LHCN-M2 (cell line): ENCODE measurements around the gene MAGEA10. TPM values are rescaled to one million over a fixed set of nuclear protein-coding genes. Genes with fewer than 3 reads are reported as not detected.
"Not testable (repeated sequence)": the region's sequence is repeated elsewhere in the genome, so short reads cannot be mapped to it uniquely, and the experiment has no call there.

ENCODE experiments used
- DNase-seq: peaks from one replicate; pipeline ENCODE4 v3.0.0-alpha.2; 2012; ENCODE audit warnings: low read depth
- polyA plus RNA-seq: library from polyadenylated mRNA; unstranded; fragments of >200 nt; gene quantifications from one replicate; pipeline ENCODE4 v1.2.1, GENCODE V29; 2012; ENCODE audit warnings: missing spikeins
- total RNA-seq: library from RNA; depleted of rRNA; stranded (reverse); fragments of >200 nt; gene quantifications from 2 replicates; pipeline ENCODE4 v1.2.3, GENCODE V29; 2014; rRNA removed

The MAGEA10 gene
- not detected in 2 replicates for total RNA-seq
- polyA plus RNA-seq, result not detected

DNA sequence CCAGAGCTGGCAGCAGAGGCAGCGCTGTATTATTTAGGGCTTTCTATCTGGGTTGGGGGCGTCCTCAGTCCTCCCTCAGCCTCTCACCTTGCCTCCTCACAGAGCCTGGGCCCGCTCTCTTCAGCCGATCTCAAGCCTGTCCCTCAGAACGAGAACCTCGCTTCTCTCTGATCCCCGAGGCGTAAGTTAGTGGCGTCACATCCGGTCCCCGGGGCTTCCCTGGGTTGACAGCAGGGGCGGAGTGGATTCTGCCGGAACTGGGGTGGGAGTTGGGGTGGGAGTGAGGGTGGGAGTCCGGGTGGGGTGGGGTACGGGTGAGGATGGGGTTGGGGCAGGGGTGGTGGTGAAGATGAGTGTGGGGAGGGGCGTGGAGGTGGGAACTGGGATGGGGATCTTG lies at the start of gene MAGEA10:
TSS of gene MAGEA10 (minus strand) at position 190 of the 397 bp plus-strand sequence. CDS start 2,957 bp downstream, outside the sequence.
- DNase-seq, result no peak

DNA sequence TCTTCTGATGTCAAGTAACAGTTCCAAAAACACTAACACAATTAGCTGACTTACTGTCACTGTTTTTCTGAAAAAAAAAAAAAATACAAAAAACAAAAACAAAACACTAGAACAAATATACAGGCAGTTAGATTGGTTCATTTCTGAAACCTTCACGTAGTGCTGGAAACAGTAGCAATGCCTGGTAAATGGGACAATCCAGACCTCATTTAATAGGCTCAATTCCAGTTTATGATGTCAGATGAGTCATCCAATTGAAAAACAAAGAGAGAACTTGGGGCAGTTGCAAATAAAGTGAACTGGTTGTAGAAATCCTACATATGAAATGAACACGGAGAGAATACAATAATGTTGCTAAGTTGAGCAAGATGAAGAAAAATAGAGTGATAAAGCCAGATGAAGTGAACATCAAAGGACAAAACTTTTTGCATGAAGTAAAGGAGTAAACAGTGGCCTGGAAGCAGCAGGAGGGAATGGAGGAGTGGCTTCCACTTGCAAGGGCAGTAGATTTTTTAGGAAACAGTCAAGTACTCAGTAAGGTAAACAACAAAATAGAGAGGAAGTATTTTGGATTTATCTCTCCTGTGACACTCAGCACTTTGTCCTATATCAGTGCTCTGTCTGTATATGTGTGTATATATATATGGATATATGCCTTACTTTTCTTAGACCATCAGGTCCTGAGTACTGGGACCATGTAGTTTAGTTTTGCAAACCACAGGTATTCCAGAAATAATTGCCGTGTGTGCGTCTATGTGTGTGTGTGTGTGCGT lies 39.3 kb upstream of the MAGEA10 start:
- DNase-seq, result no peak

DNA sequence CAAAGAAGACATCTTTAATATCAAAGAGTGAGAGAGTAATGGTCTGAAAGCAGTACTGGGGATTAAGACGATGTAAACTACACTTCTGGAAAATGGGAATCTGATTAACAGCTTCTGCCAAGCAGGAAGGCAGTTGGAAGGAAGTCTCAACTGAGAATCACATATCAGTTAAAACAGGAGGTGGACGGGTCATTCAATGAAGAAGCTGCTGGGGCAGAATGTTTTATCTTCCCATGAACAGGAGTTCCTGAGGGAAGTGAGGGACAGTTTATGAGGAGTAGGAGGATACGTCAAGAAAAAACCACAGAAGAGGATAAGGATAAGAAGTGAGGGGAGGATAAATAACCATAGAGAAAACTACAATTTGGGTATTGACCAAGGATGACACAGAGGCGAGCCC lies 38.7 kb upstream of the MAGEA10 start:
- DNase-seq, result no peak

DNA sequence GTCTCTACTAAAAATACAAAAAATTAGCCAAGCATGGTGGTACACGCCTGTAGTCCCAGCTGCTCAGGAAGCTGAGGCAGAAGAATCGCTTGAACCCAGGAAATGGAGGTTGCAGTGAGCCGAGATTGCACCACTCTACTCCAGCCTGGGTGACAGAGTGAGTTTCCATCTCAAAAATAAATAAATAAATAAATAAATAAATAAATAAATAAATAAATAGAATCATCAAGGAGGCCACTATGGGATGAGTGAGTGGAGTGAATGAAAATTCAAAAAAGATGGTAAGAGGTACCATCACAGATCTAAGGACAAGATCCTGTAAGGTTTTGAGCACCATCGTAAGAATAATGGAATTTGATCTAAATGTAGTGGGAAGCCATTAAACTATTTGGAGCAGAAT lies 37.5 kb upstream of the MAGEA10 start:
- not testable (repeated sequence) for DNase-seq

DNA sequence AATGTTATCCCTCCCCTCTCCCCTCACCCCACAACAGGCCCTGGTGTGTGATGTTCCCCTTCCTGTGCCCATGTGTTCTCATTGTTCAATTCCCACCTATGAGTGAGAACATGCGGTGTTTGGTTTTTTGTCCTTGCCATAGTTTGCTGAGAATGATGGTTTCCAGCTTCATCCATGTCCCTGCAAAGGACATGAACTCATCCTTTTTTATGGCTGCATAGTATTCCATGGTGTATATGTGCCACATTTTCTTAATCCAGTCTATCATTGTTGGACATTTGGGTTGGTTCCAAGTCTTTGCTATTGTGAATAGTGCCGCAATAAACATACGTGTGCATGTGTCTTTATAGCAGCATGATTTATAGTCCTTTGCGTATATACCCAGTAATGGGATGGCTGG lies 35.5 kb upstream of the MAGEA10 start:
- DNase-seq, result not testable (repeated sequence)

DNA sequence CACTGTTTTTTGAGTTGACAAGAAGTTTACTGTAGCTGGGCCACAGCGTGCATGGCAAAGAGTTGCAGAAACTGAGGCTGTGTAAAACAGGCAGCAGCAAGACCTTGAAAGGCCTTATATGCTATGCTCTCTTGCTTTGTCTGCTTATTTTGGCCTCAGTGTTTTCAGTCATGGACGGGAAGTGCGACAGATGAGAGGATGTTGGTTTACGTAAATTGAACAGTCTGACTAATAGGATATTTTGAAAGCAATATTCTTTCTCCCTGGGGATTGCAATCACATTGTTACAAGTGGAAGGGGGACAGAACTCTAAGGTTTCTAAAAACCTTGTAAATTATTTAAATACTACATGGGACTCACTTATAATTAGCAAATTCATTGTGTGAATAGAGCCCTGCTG lies 32.2 kb upstream of the MAGEA10 start:
- no peak for DNase-seq

DNA sequence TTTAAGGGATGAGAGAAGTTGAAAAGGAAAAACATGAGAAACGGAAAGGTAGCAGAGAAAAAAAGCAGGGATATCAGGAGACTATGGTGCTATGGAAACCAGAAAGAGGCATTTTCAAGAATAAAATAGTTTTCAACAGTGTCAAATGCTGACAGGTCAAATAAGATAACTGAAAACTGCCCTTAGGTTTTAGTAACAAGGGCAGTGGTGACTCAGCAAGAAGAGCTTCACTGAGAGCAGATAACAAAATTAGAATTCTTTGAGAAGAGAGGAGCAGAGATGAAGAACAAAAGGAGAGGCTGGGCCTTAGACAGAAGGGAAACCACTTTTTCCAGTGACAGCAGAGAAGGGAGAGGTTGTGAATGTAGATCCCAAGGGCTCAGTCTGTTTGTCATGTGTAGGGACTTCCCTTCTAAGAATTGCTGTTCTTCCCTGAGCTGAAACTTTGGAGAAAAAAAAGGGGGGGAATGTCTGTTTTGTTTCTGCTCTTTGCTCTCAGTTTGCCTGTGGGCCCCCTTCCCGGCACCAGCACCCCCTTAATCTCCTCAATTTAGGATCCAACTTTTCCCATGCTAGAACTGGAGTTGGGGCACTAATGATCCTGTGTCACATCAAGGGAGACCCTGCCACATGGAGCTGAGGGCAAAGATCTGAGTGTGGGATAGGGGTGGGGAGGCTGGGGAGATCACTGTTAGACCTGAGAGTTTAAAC lies 26.8 kb upstream of the MAGEA10 start:
- no peak for DNase-seq

DNA sequence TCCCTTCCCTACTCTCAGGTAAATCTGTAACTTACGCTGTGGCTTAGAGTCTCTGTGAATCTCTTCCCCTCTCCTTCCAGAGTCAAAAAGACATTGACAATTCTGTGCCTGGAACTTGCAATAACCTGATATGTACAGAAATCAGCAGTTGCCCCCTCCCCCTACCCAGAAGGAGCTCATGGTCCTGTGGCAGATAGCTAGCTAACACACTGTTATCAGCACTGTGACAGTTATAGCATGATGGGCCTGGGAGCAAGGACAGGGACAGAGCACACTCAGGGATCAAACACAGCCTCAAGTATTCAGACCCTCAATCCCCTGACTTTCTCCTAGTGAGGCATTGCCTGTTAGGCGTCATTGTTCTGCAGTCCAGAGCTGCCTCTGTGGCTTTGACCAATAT lies 18.7 kb upstream of the MAGEA10 start:
- DNase-seq, result no peak

DNA sequence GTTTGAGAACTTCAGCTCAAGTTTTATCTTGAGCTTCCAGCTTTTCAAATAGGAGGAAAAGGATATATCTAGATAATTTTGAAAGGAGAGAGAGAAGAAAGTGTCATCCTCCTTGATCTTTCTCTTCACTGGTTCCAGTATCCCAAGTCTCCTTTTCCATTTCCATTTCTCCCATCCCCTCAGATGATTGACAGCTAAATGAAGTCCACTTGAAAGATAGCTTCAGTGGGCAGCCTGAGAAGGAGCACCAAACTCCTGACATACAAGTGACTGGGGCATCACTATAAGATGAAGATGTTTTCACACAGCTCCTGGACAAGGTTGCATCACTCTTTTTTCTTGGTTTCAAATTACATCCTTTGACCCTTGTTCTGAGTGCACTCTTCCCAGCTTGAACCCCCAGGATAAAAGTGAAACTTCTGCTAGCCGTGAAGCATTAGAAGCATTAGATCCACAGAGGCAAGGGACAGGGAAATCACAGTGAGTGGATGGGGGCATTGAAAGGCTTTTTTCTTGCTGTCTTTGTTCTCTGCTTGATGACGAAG lies 17.5 kb upstream of the MAGEA10 start:
- no peak for DNase-seq

DNA sequence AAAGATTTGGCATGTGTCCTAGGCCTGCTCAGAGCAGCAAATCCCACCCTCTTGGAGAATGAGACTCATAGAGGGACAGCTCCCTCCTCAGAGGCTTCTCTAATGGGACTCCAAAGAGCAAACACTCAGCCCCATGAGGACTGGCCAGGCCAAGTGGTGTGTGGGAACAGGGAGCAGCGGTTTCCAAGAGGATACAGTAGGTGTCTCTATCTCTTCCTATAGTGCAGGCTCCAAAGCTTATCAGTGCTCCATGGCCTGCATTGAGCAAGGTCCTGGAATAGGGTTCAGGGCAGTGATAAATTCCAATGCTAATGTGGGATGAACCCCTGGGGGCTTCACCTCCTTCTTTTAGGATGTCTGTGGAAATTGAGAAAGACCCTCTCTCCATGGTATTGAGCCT lies 15.7 kb upstream of the MAGEA10 start:
- no peak for DNase-seq

DNA sequence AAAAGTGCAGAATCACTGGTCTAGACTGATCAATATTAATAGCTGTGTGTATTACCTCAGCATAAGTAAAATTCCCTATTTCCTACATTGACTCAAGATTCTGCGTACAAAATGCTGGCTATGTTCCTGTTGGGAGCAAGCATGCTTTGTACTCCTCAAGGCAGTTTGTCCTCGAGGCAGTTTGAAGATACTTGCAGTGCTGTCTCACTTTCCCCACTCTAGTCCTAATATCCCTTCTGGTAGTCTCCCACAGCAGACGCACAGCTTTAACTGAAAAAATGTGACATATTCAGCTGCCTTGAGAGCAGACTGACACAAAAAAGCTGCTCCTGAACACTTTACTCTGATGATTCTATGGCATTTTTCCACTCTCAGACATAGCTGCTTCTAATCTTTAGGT lies 12.9 kb upstream of the MAGEA10 start:
- DNase-seq, result no peak

DNA sequence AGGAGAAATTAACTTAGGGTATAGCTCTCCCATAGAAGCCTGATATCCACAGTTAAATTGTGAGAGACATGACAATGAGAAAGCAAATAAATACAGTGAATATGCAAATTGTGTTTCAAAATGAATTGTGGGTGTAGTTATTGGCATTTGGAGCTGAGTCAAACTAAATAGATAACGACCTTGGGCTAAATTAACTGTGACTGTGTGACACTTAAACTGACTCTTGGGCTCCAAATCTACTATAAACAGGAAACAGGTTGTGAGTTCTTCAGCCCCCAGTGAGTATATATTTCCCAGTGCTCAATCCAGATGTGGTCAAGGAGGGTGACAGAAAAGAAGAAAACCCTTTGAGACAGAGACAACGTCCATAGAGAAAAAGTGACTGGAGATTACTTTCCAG lies 11.3 kb upstream of the MAGEA10 start:
- DNase-seq, result no peak

DNA sequence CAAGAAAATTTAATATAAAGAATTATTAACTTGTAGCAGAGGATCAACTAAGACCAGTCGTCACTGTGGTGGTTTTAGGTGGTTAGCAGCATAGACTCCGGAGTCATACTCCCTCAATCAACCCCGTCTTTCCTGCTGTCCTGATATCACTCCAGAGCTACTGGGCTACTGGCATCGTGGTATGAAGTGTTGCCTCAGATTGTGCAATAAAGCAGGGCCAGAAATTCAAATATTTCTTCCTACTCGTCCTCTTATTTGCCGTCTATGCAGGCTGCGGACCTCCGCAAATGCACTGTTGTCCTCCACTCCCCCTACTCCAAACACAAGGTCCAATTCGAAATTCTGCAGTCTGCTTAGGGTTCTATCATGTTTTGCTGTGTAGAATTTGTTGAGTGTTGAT lies 1.2 kb upstream of the MAGEA10 start:
- DNase-seq, result no peak

DNA sequence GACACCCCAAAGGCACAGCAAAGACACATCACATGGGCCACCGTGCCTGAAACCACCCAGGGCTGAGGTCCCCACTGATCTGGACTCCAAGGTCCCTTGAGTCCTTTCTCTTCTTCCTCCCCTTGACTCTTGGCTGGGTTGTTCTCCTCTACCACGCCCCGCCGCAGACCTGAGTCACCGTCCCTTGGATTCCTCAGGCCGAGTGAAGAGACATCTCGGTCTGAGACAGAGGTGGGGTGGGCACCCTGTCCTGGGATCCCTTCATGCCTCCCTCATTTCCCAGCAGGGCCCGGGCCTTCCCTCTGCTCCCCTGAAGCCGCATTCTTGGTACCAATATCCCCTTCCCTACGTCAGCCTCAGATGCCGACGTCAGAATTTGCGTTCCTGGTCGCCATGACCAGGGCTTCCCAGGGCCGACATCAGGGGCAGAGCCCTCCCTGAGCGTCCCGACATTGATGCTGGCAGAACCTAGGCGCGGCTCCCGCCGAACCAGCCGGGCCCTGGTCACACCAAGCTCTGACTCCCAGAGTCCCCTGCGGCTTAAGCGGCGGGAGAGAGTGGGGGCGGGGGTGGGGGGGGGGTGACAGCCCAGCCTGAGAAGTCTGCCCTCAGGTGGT lies 498 bp downstream of the MAGEA10 start:
- no peak for DNase-seq

DNA sequence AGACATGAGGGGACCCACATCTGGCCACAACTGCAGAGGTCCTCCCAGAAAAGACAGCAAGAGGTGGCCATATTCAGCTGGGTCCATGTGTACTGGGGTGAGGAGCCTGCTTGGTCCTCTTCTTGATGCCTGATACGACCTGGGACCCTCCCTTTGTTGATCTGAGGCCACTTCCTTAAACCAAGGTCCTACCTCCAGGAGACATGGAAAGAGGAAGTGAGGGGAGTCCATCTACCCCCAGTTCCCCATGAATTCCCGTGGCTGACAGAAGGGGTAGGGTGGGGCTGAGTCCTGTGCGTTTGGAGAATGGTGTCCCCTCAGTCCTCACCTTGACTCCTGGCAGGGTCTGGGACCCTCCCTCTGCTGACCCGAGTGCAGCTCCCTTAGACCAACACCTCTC lies 2.1 kb downstream of the MAGEA10 start:
- no peak for DNase-seq

DNA sequence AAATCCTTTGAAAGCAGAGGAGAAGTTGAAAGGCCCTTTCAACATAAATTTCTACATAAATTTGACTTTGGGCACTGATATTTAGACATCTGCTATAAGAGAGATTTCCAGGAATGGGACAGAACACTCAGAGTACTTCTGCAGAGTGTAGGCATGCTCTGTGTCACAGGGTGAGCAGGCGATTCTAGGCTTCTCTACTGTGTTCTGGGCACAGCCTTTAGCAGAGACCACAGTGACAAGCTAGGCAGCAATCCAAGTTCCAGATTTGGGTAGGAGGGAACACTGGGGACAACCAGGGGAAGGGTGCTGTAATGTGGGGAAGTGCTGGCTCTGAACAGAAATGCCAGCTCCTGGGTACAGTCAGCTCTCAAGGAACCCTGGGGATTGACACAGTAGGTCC lies 6.9 kb downstream of the MAGEA10 start:
- no peak for DNase-seq

DNA sequence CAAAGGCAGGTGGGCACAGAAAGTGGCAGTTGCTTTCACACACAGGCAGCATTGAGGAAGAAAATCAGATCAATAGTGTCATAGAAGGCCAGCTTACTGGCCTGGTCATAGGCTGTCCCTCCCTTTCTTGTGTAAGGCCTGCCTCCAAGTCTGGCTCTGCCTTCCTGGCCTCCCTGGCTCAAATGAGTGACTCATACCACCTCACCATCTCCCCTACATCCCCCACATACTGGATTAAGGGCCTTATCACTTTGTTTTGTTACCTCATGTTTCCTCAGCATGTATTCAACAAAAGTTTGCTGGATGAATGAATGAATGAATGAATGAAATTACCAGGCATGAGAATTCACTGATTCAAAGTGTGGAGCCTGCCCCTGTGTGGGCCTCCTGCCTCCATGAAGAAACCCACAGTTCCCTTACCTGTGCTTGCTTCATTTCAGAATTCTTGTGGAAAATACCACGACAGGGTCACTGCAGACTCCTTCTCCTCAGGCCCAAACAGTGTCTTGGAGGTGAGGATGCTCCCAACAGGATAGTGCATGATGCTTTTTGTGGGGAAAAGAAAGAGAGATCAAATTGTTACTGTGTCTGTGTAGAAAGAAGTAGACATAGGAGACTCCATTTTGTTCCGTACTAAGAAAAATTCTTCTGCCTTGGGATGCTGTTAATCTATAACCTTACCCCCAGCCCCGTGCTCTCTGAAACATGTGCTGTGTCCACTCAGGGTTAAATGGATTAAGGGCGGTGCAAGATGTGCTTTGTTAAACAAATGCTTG lies 9.1 kb downstream of the MAGEA10 start:
- DNase-seq, result not testable (repeated sequence)

DNA sequence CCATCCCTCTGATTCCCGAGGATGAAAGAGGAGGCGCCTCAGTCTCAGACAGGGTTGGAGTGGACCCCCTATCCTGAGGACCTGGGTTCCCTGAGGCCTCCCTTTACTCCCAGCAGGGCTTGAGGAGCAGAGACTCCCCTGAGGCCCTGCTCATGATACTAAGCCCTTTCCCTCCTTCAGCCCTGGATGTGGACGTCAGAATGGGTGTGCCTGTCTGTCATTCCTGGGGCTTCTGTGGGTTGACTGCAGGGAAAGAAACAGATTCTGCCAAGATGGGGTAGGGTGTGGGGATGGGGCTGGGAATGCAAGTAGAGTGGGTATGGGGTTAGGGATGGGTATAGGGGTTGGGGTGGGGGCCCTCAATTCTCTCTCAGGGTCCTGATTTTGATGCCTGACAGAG lies 21.1 kb downstream of the MAGEA10 start:
- no peak for DNase-seq

DNA sequence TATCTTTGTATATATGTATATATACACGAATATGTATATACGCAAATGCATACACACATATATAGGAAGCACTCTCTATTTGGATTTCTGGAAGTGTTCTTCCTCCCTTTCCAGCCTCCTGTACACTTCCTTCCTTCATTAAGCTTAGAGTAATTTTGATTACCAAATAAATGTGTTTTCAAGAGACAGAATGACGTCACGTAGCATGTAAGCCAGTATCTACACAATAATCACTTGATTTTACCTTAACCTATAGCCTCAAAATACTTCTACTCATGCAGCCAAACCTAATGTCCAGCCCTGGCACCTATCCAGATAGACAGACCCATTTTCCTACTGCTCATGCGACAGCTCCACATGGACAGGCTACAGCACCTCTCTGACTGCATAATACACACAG lies 29.9 kb downstream of the MAGEA10 start:
- no peak for DNase-seq

DNA sequence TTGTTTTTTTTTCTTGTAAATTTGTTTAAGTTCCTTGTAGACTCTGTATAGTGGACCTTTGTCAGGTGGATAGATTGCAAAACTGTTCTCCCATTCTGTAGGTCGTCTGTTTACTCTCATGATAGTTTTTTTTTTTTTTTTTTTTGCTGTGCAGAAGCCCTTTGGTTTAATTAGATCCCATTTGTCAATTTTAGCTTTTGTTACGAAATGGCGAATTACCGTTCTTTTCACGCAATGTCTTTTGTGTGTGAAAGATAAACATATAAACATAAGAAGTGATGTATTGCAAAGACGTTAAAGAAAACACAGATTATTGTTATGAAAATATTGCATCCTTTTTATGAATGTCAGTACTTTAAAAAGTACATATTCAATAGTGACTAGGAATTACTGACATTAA lies 34.5 kb downstream of the MAGEA10 start:
- DNase-seq, result no peak

DNA sequence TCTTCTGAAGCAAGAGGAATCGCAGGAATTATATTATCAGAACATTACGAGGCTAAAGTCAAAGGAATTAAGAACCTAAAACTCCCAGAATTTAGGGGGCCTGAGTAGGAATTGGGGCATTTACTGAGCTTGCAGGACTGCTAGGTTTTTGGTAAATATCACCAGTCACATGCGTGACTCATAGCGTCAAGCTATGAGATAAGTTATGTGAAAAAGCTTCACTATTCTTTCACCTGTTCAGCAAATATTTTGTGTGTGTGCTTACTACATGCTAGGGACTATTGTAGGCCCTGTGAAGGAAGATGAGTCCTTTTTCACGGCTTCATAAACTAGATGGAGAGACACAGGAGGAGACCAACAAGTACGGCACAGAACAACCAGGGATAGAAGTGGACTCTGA lies 52.2 kb downstream of the MAGEA10 start:
- no peak for DNase-seq
